ENCODE data around the gene BMS1.

DNA sequence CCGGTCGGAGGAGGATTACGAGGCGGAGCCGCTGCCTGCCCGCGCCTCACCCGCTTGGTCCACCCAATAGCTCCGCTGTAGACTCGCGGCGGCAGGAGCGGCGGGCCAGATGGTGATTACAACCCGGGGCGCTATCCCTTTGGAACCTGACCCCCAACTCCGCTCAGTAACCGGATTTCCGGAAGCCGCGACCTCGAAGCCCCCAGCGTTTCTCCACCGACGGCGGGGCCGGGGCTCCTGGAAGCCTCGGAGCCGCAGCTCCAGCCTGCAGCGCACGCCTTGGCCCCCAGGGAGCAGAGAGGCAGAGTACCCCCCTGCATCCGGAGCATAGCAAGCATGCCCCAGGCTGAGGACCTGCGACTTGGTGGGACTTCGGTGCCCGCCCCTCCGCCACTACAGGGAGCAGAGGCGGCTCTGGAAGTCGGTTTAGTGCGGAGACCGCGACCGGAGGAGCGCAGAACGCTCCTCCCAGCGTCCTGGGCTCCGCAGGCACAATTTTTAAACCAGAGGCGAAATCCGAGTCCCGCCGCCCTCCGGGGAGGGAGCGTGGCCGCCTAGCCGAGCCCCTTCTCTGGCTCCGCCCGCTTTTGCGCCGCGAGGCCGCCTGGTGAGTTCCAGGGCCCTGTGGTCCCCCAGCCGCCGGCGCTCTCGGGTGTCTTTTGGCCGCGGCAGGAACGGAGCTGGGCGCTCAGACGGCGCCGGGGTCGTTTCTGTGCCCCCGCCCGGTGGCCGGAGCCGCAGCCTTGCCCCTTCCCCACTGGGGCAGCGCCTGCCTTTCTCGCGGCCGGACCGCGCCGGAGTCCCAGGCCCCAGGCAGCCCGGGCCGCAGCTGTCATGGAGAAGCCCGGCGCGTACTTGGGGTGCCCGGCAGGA lies 28.2 kb upstream of the BMS1 start:
- TF ChIP-seq POLR2A (IDR thresholded peaks at IDR 0.05; ENCODE audit: low read length) (no peak), GATA1 (IDR thresholded peaks at IDR 0.05; ENCODE audit: low read depth, low read length) (no peak)

All from erythroblast (primary cell).